ENCODE data around the gene CYP2S1.

GRCh38 chr19:41174297-41174928 lies 18.6 kb upstream of the CYP2S1 start:
- no peak for TF ChIP-seq EZH2 (IDR thresholded peaks at IDR 0.05; ENCODE audit: insufficient read depth, poor library complexity, severe bottlenecking)
- TF ChIP-seq EZH2phosphoT487 (IDR thresholded peaks at IDR 0.05; ENCODE audit: insufficient read depth, low read depth), result no peak

All from GM23248 (cell line).